ENCODE data around the gene FOXS1.
"Not testable (repeated sequence)": the region's sequence is repeated elsewhere in the genome, so short reads cannot be mapped to it uniquely, and the experiment has no call there.

FOXS1 gene

DNA sequence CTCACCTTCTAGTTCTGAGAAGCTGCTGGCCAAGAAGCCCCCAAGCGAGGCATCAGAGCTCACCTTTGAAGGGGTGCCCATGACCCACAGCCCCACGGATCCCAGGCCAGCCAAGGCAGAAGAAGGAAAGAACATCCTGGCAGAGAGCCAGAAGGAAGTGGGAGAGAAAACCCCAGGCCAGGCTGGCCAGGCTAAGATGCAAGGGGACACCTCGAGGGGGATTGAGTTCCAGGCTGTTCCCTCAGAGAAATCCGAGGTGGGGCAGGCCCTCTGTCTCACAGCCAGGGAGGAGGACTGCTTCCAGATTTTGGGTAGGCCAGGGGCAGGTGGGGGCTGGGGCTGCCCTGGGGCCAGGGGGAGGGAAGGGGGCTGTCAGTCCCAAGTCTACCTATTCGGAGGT, 24.0 kb downstream of the FOXS1 start:
- no peak for DNase-seq (ENCODE audit: low spot score)

DNA sequence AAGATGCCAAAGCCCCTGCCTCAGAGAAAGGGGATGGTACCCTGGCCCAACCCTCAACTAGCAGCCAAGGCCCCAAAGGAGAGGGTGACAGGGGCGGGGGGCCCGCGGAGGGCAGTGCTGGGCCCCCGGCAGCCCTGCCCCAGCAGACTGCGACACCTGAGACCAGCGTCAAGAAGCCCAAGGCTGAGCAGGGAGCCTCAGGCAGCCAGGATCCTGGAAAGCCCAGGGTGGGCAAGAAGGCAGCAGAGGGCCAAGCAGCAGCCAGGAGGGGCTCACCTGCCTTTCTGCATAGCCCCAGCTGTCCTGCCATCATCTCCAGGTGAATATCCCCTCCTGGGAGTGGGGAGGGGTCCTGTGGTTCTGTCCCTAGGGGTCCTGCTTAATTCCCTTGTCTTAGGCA, 25.2 kb downstream of the FOXS1 start:
- DNase-seq (ENCODE audit: low spot score), result no peak

DNA sequence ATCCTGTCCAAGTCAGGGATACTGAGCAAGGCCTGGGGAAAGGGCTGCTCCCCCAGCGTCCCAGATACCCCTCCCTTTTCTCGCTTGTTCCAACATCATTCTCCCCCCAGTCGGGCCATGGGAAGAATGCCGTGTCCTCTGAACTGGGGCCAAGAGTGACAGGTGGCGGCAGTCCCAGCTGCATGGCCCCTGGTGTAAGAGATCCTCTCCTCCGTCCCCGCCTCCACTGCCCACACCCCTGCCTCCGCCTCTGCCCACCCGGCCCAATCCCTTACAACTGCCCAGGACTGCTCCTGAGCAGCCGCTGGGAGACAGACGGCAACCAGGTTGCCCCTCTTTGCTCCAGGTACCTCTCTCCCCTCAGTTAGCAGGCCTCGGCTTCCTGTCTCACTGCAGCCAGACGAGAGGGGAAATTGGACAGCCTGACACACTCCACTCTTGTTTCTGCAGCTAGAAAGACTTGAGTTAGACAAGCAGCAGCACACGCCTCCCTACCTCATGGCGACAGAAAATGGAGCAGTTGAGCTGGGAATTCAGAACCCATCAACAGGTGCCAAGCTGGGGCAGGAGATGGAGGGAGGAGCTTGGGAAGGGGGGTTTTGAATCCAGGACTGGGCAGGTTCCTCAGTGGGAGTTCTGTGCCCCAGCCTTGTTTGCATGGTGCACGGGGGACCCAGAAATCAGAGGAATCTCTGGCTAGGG, 26.2 kb downstream of the FOXS1 start, which contains the start of gene MYLK2:
MYLK2 (plus strand) TSS at position 274 of the 702 bp plus-strand sequence; CDS start at position 499, 225 bp downstream.
- no peak for DNase-seq (ENCODE audit: low spot score)

DNA sequence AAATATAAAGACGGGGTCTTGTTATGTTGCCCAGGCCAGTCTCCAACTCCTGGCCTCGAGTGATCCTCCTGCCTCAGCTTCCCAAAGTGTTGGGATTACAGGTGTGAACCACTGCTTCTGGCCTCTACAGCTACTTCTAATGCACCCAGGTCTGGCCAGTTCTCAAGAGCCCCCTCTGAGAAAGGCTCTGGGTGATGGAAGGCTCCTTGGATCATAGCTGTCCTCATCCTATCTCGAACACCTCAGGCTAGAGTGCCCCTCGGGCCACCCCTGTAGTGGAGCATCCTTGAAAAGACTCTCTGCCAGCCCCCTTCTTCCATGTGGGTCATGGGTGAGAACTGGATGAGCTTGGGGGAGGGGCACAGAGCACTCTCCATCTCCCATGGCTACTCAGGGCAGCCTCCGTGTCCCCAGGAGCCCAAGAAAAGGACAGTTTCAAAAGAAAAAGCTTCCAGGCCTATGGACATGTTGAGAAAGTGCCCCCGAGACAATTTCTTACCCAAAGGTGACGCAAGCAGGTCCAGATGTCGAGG, 27.0 kb downstream of the FOXS1 start:
- no peak for DNase-seq (ENCODE audit: low spot score)

DNA sequence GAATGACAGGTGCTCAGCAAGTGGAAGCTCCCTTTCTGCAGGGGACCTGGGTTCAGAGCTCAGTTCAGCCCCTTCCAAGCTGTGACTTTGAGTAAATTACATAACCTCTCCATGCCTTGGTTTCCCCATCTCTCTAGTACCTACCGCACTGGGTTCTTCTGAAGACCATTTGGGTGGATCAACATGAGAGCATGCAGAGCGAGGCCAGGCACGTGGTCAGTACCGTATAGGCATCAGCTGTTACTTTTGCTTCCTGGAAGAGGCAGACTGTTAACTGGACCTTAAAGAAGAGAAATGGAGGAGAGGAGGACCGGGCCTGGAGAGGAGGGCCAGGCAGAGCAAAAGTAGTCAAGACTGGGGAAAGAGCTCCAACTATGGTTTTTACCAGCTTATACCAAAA, 27.9 kb downstream of the FOXS1 start:
- no peak for DNase-seq (ENCODE audit: low spot score)

DNA sequence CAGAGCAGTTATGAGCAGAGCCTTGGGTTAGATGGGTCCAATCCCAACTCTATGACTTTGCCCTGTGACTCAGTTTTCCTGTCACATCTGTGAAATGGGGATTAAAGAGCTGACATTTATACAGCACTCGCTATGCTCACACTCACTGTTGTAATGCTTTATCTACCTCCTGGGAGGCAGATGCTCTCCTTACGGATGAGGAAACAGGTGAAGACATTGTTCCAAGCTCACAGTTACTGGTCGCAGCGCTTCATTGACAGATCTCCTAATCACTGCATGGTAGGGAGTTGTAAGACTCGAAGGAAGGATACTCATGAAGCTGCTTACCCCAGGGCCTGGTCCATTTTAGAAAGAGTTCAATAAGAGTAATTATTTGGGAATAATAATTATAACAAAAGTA, 29.2 kb downstream of the FOXS1 start:
- no peak for DNase-seq (ENCODE audit: low spot score)

DNA sequence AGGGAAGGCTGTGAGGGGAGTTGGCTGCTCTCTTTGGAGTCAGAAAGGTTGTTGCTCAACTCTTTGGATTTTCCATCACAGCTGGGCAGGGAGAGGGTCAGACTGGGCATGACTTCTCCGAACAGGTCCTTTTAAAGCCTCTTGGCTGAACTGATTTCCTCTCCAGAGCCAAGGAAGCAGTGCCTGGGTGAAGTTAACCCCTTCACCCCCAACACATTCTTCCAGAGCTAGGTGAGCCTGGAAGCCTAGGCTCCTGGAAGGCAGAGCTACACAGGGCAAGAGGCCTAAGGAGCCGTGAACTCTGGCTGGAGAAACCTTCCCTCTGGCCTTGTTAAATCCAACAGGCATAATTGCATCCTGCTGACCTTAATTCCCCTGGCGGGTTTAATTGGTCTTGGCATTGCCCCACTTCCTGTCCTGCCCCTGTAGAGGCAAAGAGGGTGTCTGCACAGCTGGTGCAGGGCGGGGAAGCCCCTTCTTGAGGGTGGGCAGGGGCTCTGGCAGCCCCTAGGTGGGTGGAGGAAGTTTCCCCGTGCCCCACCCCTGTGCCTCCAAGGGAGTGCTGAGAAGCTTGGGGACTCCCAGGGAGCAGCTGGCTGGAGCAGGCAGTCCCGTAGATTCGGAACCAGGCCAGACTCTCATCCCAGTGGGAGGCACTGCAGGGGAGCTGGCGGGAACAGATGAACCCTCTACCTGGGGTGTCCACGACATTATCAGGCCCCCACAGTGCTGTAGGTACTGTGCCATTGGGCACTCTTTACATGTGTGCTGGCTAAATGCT, 29.8 kb downstream of the FOXS1 start:
- no peak for DNase-seq (ENCODE audit: low spot score)

DNA sequence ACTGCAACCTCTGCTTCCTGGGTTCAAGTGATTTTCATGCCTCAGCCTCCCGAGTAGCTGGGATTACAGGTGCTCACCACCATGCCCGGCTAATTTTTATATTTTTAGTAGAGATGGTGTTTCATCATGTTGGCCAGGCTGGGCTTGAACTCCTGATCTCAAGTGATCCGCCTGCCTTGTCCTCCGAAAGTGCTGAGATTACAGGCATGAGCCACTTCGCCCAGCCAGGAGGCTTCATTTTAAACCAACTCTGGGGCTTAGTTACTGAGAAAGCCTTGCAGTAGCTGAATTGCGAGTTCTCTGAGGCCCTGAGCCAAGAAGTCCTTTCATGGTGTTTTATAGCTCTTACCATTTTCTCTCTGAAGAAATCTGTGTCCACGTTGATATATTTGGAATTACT, 31.3 kb downstream of the FOXS1 start:
- not testable (repeated sequence) for DNase-seq (ENCODE audit: low spot score)

DNA sequence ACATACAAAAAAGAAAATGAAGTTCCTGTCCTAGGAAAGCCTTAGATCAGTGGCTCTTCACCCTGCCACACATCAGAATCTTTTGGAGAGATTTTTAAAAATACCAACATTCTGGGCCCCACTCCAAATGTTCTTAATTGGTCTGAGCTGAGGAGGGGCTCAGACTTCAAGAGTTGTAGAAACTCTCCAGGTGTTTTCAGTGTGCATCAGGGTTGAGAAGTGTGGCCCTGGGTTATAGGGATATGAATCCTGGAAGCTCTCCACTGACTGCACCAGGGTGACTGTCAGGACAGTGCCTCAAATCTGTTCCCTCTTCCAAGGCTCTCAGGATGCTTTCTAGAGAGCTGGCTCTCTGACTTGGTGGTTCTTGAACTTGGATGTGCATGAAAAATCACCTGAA, 31.8 kb downstream of the FOXS1 start:
- DNase-seq (ENCODE audit: low spot score), result no peak

DNA sequence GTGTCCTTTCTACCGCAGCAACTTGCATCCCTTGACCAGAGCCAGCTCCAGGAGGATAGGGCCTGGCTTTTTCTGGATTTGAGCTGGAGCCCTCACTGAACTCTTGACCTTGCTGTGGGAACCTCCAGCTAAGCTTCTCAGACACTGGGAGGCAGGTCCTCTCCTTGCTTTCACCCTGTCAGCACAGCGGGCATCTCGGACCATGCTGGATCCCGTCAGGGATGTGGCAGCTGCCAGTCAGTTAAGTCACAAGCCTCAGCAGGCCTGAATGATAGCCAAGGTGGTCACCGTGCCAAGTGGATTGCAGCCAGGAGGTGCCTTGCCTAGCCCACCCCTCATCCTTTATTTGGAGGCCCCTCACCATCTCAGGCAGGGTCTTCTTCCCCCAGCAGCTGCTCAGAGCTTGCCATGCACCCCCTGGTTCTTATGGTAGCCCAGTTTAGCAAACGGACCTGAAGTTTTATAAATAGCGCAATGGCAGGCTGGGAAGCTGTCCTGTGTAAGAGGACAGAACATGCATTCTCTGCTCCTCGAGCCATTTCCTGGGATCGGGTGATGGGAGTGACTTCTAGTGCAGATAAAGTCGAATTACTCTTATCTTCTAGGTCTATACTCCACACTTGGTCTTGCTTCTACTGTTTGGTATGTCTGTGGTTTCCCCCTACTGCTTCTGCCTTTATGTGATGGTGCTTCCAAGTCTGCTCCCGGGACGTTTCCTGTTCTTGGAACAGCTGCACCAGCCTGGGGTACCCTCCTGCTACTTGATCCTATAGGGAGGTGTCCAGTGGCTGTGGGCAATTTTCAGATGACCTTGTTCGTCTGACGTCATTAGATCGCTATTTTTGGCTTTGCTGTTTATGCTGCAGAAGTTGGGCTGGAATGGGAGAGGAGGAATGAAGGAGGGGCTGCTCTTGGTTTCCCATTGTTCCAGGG, 33.3 kb downstream of the FOXS1 start:
- no peak for DNase-seq (ENCODE audit: low spot score)

DNA sequence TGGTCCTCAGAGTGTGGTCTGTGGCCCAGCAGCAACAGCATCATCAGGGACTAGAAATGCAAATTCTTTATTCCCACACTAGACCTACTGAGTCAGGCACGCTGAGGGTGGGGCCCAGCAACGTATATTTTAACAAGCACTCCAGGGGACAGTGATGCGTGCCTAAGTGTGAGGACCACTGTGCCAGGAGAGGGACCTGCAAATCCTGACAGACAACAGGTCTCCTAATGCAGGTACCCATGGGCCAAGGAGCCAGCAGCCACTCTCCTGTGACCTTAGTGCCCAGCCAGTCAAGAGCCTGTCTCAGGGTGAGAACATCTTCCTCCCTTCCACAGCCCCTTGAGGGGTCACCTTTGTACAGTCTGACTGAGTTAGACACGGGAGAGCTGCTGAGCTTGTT, 34.2 kb downstream of the FOXS1 start:
- no peak for DNase-seq (ENCODE audit: low spot score)

DNA sequence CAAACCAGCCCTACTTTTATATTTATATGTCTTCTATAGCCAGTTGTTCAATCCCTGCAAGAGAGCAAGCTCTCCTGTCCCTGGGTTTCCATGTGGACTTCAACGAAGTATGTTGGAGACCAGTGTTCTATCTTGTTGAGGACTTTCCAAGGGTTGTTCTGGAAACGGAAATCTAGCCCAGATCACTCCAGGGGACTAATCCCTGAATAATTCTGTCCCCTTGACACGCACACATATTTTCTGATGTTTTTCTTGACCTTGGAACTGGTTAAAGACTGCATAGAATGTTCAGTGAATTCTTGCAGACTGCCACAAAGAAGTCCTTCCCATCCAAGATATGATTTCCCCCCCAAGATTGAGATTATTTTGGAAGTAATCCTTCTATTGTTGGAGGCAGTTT, 35.7 kb downstream of the FOXS1 start:
- DNase-seq (ENCODE audit: low spot score), result no peak

DNA sequence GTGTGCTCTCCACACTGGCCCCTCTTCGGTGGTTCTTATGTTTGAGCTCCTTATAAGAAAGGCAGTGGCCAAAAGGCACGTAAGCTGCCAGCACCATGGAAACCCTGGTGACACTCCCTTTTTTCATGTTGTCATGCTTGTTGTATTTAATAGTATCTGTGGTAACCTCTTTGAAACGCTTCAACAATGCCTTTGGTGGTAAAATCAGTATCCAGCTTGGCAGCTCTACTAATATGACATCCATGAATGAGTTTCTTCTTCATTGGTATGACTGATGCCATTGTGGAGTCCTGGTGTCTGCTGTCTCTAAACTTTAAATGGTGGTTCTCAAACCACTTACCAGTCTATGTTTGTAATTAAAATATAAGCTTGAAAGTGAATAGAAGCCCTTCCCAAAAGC, 36.9 kb downstream of the FOXS1 start:
- DNase-seq (ENCODE audit: low spot score), result no peak

DNA sequence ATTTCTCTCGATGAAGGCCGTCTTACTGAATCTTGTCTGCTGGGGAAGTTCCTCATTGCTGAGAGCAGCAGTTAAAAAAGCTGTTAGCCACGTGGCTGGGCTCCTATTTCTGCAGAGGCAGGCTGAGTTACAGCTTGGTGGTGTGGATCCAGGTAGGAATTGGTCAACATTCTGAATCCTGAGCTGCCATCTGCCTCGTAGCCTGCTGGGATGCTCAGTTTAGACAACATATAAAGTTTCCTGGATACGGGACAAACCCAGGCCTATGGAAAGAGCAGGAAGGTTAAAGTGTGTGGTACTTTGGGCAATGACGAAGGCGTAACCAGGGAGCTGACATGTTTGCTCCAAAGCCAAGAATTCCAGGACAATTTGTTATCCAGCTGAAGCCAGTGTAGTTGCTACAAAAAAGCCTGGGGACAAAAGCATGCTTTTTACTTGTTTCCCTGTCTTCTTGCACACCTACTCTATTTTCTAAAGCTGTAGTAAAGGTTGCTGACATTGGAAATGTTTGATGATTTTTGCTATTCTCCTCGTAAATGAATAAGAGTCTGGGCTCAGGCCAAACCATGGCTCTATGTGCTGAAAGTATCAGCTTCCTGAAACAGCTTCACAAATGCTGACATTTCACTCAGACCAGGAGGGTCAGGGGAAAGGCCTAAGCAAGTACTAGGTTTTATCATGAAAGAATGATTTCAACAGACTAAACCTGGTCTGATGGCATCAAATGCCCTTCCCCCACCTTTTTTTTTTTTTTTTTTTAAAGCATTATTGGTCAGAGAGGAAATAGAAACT, 38.6 kb downstream of the FOXS1 start:
- no peak for DNase-seq (ENCODE audit: low spot score)

DNA sequence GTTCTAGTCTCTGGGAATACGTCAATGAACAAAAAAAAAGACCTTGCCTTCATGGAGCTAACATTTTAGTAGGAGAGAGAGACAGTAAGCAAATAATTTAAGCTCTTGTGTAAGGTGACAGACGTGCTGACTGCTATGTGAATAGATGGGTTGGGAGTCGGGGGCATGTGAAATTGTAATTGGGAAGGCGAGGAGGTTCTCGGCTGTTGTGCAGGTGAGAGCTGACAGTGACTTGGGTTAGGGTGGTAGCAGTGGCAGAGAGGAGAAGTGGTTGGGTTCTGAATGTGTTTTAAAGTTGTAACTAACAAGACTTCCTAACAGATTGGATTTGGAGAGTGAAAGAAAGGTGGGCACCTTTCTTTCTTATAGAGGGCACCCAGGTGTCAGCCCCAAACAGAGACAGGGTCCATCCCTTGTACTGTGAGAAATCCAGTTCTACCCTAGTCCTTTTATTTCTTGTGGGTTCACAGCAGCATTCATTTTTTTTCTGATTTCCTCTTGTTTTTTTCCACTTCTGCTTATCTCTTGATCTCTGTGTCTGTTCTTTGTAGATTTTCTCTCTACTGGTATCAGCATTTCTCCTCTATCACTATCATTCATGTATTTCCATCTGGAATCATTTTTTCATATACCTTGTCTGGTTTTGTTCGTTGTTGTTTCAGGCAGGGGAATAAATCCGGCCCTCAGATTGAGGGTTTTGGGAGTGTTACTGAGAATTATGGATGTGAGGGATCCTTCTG, 41.7 kb downstream of the FOXS1 start:
- DNase-seq (ENCODE audit: low spot score), result no peak

DNA sequence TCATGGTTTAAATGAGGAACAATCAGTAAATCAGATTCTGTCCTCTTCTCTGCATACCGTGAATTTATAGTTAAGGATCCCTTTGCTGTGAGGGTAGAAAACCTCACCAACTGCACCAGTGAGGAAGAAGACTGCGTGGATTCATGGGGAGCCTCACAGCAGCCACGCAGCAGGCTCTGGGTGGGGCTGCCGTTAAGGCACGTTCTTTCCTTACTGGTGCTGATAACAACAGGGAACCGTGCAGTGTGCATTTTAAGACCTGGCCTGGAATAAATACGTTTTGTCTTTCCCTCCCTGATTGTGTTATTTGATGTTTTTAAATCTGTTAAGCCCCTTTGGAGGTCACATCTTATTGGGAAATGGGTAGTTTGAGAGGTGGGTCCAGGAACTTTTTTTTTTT, 43.9 kb downstream of the FOXS1 start:
- no peak for DNase-seq (ENCODE audit: low spot score)

DNA sequence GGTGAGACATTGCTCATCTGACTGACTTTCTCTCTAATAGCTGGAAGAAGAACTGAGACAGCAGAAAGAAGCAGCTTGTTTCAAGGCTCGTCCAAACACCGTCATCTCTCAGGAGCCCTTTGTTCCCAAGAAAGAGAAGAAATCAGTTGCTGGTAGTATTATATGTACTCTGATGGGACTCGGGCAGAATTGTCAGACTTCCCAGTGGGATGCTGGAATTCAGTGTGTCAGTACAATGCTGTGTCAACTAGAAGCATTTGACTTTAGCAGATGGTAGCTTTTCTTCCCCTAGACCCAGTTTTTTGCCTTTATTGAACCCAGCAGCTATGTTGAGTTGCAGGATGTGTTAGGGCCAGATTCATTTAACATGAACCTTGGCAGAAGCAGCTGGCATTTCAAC, 48.0 kb downstream of the FOXS1 start:
- DNase-seq (ENCODE audit: low spot score), result no peak

Data from hematopoietic multipotent progenitor cell treated with erythropoietin and hydrocortisone succinate and interleukin-3 and kit ligand, for 17 days (in vitro differentiated cells).